Liver (tissue), 3 donors: ENCODE data around the gene VMAC.

ENCODE experiments used
- ATF3 ChIP-seq: IDR thresholded peaks from 2 replicates; pipeline ENCODE4 v1.6.1; 2016; ENCODE audit warnings: antibody characterized with exemption
- GABPA ChIP-seq, 2 donors: IDR thresholded peaks in 1 of 2; conservative IDR thresholded peaks in 1 of 2; 2 replicates each; pipeline ENCODE4 v1.6.1; 2016; ENCODE audit warnings: antibody characterized with exemption in 2 of 2, mild to moderate bottlenecking in 1 of 2, moderate library complexity in 1 of 2
- JUND ChIP-seq, 2 donors: IDR thresholded peaks; 2 replicates each; pipeline ENCODE4 v1.6.1; 2016; ENCODE audit warnings: antibody characterized with exemption in 2 of 2
- RAD21 ChIP-seq, 2 donors: IDR thresholded peaks; 2 replicates each; pipeline ENCODE4 v1.6.1; 2016; ENCODE audit warnings: antibody characterized with exemption in 2 of 2, mild to moderate bottlenecking in 2 of 2
- SP1 ChIP-seq: IDR thresholded peaks from 2 replicates; pipeline ENCODE4 v1.6.1; 2018; ENCODE audit warnings: antibody characterized with exemption, mild to moderate bottlenecking
- TAF1 ChIP-seq: conservative IDR thresholded peaks from 2 replicates; pipeline ENCODE4 v1.6.1; 2016; ENCODE audit warnings: antibody characterized with exemption, mild to moderate bottlenecking
- YY1 ChIP-seq: IDR thresholded peaks from 2 replicates; pipeline ENCODE4 v1.6.1; 2016; ENCODE audit warnings: antibody characterized with exemption, mild to moderate bottlenecking
- TF ChIP-seq, protein P1 (sequence below): IDR thresholded peaks from 2 replicates; pipeline ENCODE4 v1.6.1; 2016; ENCODE audit warnings: antibody characterized with exemption
- TF ChIP-seq, protein P2 (sequence below): IDR thresholded peaks from 2 replicates; pipeline ENCODE4 v1.6.1; 2016; ENCODE audit warnings: antibody characterized with exemption, mild to moderate bottlenecking
- TF ChIP-seq, protein P3 (sequence below): fragments of 150-350 bp; IDR thresholded peaks from 2 replicates; pipeline ENCODE4 v1.5.1; 2017; ENCODE audit warnings: improper control_type of control experiment, low read depth, low read length; ENCODE audit not compliant: missing input control
- TF ChIP-seq, protein P4 (sequence below): IDR thresholded peaks from 2 replicates; pipeline ENCODE4 v1.6.1; 2016; ENCODE audit warnings: antibody characterized with exemption
- donor health status: healthy.
- donor health status: healthy.

DNA sequence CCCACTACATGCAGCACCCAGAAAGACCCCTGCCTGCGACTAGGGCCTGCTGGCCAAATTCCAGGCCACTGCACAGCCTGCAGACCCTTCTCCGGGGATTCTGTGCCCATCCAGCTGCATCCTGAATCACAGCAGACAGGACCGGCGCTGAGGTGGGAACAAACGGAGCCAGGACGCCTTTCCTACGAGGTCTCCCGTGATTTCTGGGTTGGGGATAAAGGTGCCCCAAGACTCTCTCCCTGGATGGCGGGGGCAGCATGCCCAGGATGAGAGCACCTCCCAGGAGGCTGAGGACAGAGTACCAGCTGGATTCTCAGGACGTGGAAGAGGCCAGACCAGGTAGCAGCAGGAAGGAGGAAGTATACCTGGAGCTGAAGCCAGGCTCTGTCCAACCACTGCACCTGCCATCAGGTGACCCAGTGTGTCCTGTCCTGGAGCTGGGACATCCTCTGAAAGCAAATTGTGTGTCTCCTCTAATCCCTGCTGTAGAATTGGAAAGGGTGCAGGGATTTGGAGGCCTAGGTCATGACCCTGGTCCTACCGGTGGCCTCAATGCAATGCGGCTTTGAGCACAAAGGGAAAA lies 31.0 kb upstream of the VMAC start:
- TF ChIP-seq, protein P1, sequence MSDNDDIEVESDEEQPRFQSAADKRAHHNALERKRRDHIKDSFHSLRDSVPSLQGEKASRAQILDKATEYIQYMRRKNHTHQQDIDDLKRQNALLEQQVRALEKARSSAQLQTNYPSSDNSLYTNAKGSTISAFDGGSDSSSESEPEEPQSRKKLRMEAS, result no peak
- TF ChIP-seq, protein P2, sequence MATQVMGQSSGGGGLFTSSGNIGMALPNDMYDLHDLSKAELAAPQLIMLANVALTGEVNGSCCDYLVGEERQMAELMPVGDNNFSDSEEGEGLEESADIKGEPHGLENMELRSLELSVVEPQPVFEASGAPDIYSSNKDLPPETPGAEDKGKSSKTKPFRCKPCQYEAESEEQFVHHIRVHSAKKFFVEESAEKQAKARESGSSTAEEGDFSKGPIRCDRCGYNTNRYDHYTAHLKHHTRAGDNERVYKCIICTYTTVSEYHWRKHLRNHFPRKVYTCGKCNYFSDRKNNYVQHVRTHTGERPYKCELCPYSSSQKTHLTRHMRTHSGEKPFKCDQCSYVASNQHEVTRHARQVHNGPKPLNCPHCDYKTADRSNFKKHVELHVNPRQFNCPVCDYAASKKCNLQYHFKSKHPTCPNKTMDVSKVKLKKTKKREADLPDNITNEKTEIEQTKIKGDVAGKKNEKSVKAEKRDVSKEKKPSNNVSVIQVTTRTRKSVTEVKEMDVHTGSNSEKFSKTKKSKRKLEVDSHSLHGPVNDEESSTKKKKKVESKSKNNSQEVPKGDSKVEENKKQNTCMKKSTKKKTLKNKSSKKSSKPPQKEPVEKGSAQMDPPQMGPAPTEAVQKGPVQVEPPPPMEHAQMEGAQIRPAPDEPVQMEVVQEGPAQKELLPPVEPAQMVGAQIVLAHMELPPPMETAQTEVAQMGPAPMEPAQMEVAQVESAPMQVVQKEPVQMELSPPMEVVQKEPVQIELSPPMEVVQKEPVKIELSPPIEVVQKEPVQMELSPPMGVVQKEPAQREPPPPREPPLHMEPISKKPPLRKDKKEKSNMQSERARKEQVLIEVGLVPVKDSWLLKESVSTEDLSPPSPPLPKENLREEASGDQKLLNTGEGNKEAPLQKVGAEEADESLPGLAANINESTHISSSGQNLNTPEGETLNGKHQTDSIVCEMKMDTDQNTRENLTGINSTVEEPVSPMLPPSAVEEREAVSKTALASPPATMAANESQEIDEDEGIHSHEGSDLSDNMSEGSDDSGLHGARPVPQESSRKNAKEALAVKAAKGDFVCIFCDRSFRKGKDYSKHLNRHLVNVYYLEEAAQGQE, result no peak
- TF ChIP-seq, protein P3, sequence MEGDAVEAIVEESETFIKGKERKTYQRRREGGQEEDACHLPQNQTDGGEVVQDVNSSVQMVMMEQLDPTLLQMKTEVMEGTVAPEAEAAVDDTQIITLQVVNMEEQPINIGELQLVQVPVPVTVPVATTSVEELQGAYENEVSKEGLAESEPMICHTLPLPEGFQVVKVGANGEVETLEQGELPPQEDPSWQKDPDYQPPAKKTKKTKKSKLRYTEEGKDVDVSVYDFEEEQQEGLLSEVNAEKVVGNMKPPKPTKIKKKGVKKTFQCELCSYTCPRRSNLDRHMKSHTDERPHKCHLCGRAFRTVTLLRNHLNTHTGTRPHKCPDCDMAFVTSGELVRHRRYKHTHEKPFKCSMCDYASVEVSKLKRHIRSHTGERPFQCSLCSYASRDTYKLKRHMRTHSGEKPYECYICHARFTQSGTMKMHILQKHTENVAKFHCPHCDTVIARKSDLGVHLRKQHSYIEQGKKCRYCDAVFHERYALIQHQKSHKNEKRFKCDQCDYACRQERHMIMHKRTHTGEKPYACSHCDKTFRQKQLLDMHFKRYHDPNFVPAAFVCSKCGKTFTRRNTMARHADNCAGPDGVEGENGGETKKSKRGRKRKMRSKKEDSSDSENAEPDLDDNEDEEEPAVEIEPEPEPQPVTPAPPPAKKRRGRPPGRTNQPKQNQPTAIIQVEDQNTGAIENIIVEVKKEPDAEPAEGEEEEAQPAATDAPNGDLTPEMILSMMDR, result no peak
- TF ChIP-seq RAD21 (IDR thresholded peaks at IDR 0.05), result no peak
- TF ChIP-seq, protein P4, sequence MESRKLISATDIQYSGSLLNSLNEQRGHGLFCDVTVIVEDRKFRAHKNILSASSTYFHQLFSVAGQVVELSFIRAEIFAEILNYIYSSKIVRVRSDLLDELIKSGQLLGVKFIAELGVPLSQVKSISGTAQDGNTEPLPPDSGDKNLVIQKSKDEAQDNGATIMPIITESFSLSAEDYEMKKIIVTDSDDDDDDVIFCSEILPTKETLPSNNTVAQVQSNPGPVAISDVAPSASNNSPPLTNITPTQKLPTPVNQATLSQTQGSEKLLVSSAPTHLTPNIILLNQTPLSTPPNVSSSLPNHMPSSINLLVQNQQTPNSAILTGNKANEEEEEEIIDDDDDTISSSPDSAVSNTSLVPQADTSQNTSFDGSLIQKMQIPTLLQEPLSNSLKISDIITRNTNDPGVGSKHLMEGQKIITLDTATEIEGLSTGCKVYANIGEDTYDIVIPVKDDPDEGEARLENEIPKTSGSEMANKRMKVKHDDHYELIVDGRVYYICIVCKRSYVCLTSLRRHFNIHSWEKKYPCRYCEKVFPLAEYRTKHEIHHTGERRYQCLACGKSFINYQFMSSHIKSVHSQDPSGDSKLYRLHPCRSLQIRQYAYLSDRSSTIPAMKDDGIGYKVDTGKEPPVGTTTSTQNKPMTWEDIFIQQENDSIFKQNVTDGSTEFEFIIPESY, result no peak
- TF ChIP-seq TAF1, result no peak
- TF ChIP-seq YY1, result no peak
- no peak for TF ChIP-seq JUND (IDR thresholded peaks at IDR 0.05)
- TF ChIP-seq GABPA (IDR thresholded peaks at IDR 0.05 in 1 of 2, conservative IDR thresholded peaks at IDR 0.05 in 1 of 2), result no peak
- TF ChIP-seq ATF3, result no peak
- no peak for TF ChIP-seq SP1
